Effector CD4-positive, alpha-beta T cell (primary cell): ENCODE data around the gene STIP1.

Experiments used
- DNase-seq: peaks from one replicate; pipeline ENCODE4 v3.0.0-alpha.2; 2020

The STIP1 gene

GRCh38 chr11:64224891-64225607 lies 39.1 kb downstream of the STIP1 start:
- DNase-seq: no peak

- DNase-seq: peak; percentile 87
Measured at GRCh38 chr11:64225608-64226506, 39.9 kb downstream of the STIP1 start, which contains the start of the genes NUDT22 and TRPT1. Gene NUDT22, plus strand, starts transcription at chr11:64226274. Its CDS starts 379 bp downstream, at chr11:64226653. Gene TRPT1, minus strand, starts transcription at chr11:64226186. Its CDS starts 326 bp downstream, at chr11:64225860.

- peak; percentile 52 for DNase-seq
Measured at GRCh38 chr11:64226507-64227051, 40.6 kb downstream of the STIP1 start.

- no peak for DNase-seq
Measured at GRCh38 chr11:64227405-64227956, 41.5 kb downstream of the STIP1 start.

- DNase-seq: no peak
Measured at GRCh38 chr11:64229090-64229743, 43.2 kb downstream of the STIP1 start.

- DNase-seq: no peak
Measured at GRCh38 chr11:64229744-64230170, 43.8 kb downstream of the STIP1 start.

GRCh38 chr11:64230171-64230984 lies 44.4 kb downstream of the STIP1 start, which contains the start of gene DNAJC4:
Gene DNAJC4, plus strand, starts transcription at chr11:64230548. Its CDS starts 307 bp downstream, at chr11:64230855.
- DNase-seq: peak; percentile 87

GRCh38 chr11:64230985-64231365 lies 45.0 kb downstream of the STIP1 start:
- no peak for DNase-seq

- no peak for DNase-seq
Measured at GRCh38 chr11:64231546-64231945, 45.6 kb downstream of the STIP1 start.

GRCh38 chr11:64232182-64232966 lies 46.4 kb downstream of the STIP1 start:
- DNase-seq: no peak

GRCh38 chr11:64232967-64233315 lies 47.0 kb downstream of the STIP1 start:
- DNase-seq: no peak

GRCh38 chr11:64233913-64234586 lies 48.1 kb downstream of the STIP1 start, which contains the start of gene VEGFB:
Gene VEGFB, plus strand, starts transcription at chr11:64234584. Its CDS starts 250 bp downstream, at chr11:64234834.
- DNase-seq: peak; percentile 65

- DNase-seq: peak; percentile 35
Measured at GRCh38 chr11:64234647-64235379, 48.8 kb downstream of the STIP1 start.

- DNase-seq: no peak
Measured at GRCh38 chr11:64235437-64236161, 49.6 kb downstream of the STIP1 start.

- DNase-seq: no peak
Measured at GRCh38 chr11:64237484-64237951, 51.5 kb downstream of the STIP1 start.

- DNase-seq: no peak
Measured at GRCh38 chr11:64238076-64238475, 52.1 kb downstream of the STIP1 start.

GRCh38 chr11:64238999-64239398 lies 53.0 kb downstream of the STIP1 start:
- DNase-seq: no peak

- no peak for DNase-seq
Measured at GRCh38 chr11:64239662-64240434, 53.9 kb downstream of the STIP1 start.
